GM19239 (cell line): ENCODE data around the gene CFAP46.

ENCODE experiments used
- DNase-seq: peaks from one replicate; pipeline ENCODE4 v3.0.0; 2011; ENCODE audit warnings: low spot score; ENCODE audit not compliant: insufficient read length
- FAIRE-seq: peaks from 2 replicates; lab custom pipeline; 2011; peaks lifted over from hg19 to GRCh38; lab: Jason Lieb, UNC

The CFAP46 gene

DNA sequence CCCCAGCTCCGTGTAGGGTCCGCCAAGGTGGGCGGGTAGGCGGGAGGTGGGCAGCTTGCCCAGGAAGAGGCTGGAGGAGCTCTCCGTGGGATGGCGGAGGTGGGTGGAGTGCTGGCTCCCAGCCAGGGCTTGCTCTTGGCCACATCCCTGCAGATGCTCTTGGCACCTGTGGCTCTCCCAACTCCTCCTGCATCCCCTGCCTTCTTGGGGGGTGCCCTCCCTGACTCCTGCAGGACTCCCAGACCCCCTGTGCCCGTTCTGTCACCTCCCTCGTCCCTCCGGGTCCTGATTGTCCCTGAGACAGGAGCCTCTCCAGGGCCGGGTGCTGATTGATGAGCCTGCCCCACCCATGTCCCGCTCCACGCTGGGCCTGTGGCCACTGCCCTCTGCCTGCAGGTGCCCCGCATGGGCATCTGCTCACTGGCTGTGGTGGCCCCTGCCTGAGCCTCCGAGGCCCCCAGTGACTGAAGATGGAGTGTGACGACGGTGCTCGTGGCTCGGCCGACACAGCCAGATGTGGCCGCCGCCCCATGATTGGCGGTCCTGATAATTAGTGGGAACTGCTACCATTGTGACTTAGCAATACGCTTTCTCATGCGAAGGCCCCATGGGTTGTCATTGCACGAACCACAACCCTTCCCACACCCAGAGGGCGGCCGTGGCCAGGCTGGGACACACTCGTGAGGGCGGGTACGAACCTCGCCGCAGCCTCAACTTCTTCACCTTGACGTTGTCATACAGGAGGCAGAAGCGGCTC is 23.6 kb downstream of the CFAP46 start:
- FAIRE-seq (no peak), DNase-seq (no peak)

DNA sequence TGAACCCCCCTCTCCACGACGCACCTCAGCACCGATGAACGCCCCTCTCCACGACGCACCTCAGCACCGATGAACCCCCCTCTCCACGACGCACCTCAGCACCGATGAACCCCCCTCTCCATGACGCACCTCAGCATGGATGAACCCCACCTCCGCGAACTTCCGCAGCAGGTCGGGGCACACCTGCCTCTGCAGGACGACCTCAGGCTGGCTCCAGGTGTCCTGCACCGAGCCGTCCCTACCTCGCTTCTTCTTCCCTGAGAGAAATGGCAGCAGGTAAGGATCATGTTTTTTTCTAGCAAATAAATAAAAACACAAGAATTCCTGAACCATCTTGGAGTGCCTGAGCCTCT is 24.1 kb downstream of the CFAP46 start:
- no peak for DNase-seq
- no peak for FAIRE-seq

DNA sequence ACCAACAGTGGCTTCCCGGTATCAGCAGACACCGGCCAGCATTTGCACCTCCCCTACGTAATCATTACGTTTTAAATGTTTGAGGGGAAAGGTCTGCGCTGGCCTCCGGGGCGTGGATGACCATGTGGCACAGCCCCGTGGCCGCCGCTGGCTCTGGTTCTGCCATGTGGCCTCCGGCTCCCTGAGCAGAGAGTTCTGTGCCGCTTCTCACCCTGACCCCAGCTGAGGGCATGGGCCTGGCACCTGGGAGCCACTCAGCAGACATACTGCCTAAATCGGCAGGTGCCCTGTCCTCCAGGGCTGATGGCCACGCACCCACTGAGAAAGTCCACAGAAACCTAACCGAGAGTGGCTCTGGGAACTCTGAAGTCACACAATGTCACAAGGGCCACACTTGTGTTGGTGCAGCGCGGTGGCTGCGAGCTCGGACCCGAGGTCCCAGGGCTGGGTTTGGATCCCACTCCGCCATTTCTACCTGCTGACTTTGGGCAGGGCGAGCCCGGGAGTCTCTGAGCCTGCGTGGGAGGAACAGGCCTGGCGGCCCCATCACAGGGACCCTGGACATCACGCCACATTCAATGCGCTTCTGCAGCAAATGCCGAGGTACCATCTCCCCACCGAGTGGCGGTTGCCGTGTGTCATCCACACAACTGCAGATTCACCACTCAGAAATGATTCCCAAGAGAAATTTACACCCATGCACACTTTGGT is 25.3 kb downstream of the CFAP46 start:
- DNase-seq (no peak), FAIRE-seq (no peak)

DNA sequence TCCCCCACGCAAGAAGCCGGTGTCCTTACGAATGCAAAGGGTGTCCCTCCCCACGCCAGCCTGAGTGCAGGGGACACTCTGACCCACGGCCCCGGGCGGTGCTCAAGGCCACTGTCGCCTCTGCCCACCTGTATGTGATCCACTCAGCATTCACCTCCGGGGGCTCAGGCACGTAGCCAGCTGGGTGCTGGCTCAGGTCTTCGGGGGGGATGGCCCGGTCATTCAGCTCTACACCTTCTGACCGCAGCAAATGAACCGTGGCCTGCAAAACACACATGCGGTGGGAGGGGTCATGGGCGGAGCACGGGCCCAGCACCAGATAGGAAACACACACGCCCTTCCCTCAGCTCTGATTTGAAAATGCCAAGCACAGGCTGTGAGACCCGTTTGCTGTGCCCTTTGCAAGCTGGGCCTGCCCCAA is 25.9 kb downstream of the CFAP46 start:
- FAIRE-seq (no peak), DNase-seq (no peak)

DNA sequence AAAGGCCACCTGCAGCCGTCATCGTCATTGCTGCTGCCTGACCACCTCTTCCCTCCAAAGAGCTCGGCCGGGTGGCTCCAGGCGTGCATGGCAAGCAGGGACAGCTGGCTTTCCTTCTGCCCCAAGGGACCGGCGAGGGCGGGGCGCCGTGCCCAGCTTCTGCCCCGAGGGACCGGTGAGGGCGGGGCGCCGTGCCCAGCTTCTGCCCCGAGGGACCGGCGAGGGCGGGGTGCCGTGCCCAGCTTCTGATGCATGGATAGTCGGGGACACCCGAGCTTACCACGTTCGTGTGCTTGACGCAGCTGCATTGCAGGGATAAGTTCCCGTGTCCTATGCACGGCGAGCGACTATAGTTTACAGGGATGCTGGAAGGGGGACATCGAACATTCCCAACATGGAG is 27.0 kb downstream of the CFAP46 start:
- FAIRE-seq = no peak
- DNase-seq = no peak

DNA sequence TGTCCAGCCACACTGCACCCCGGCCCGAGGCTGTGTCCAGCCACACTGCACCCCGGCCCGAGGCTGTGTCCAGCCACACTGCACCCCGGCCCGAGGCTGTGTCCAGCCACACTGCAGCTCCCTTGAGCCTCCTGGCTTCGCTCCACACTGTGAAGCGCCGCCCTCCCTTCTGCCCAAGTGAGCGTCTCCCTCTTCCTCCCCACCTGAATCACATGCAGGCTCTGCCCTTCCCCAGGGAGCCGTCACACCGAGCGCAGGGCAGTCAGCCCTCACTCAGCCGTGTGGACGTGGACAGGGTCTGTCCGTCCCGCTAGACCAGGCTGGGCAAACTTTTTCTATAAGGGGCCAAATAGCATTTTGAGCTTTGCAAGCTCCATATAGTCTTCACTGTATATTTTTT is 27.6 kb downstream of the CFAP46 start:
- DNase-seq (no peak), FAIRE-seq (no peak)

DNA sequence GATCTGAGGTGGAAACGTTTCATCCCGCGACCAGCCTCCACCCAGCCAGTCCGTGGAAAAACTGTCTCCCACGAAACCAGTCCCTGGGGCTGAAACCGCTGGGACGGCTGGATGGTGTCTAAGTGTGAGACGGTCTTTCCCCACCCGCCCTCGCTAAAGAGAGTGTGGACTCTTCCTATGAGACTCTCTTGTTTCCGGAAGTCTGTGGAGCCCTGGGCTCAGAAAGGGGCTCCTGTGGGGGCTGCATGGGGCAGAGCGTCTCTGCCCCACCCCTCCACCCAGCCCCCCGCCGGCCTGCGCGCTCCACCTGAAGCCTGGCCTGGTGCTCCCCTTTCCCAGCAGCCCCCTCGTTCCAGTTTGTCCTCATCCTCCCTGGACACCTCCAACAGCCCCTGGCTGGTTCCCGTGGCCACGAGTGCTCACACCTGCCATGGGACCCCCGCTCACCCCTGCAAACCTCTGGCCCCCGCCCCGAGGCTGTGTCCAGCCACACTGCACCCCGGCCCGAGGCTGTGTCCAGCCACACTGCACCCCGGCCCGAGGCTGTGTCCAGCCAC is 28.7 kb downstream of the CFAP46 start:
- FAIRE-seq = no peak
- no peak for DNase-seq

DNA sequence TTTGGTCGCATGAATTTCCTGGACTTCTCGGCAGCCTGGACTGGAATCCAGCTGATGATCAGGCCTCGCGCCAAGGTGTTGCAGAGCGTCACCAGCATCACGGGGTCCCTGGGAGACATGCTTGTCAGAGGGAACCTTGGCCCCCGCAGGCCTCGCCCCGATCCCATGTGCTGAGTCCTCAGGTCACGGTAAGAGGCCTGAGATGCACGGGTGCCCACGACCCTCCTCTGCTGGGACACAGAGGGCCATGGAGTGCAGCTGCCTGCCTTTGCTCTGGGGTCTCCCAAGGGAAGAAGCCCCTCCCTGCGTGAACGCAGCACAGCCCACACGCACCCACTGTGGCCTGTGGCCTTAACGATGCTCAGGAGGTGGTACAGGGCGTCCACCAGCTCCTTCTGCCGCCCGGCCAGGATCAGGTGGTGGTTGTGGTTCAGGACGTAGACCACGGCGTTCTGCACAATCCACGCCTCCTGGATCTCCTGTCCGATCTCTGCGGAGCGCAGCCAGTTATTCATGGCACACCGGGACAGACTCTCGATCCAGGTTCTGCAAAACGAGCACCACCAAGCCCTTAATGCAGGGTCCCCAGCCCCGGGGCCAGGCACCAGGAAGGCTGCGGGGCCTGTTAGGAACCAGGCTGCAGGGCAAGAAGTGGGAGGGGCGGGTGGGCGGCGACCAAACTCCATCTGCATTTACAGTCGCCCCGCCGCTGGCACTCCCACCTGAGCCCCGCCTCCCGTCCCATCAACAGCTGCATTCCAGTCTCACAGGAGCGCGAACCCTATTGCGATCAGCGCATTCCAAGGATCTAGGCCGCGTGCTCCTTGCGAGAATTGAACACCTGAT is 29.4 kb downstream of the CFAP46 start:
- DNase-seq (no peak), FAIRE-seq (no peak)

DNA sequence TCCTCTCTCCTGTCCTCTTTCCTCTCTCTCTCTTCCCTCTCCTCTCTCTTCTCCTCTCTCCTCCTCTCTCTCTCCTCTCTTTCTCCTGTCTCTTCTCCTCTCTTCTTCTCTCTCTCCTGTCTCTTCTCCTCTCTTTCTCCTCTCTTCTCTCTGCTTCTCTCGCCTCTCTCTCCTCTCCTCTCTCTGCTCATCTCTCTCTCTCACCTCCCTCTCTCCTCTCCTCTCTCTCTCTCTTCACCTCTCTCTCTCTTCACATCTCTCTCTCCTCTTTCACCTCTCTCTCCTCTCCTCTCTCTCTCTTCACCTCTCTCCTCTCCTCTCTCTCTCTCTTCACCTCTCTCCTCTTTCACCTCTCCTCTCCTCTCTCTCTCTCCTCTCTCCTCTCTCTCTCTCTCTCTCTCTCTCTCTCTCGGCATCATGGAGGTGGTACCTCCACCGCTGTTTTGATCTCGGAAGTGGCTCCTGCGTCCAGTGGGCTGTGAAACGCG is 30.1 kb downstream of the CFAP46 start:
- no peak for FAIRE-seq
- DNase-seq = no peak

DNA sequence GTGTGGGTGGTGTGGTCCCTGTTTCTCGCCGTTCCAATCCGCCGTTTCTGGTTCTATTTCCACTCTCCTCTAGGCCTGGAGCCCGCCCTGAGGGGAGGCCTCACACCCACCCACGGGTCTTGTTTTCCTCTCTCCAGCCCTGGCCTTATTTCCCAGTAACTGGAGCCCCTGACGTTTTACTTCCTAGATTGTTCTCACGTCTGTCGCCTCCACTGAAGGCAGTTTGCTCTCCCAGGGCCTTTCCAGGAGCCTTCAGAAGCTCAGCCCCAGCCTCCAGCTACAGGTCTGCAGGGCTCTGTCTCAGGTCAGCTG is 30.6 kb downstream of the CFAP46 start:
- DNase-seq (no peak), FAIRE-seq (no peak)

DNA sequence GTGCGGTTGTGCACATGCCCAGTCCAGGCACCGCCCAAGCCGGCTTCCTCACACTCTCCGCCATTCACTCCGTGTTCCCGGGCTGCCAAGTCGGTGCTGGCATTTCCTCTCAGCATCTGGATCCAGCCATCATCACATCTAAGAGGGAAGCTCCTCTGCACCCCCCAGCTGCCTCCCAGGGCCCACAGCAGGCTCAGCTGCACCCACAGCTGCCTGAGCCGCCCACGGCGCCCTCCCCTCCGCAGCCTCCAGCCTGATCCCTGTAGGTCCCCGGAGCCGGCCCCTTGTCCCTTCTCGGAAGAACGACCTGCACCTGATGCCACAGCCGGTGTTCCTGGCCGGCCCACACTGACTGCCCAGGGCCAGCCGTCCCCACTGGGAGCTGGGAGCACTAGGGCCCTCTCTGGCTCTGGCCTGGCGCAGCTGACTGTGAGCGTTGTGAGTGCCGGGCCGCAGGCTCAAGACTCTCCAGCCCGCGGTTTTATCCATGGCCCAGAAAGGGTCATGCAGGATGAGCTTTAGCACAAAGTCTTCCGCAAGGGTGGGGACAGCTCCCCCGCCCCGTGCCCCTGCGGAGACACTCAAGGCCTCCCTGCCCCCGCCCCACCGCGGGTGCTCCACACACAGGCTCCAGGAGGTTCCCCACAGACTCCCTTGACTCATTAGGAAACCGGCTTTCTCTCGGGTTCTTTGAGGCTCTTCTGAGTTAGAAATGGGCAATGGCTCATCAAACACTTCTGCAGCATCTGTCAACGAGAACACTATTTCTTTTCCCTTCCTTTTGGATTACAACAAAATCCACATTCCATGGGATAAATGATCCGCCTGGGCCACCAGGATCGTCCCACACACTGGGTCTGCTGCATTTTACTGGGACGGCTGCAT is 31.2 kb downstream of the CFAP46 start:
- FAIRE-seq = no peak
- no peak for DNase-seq

DNA sequence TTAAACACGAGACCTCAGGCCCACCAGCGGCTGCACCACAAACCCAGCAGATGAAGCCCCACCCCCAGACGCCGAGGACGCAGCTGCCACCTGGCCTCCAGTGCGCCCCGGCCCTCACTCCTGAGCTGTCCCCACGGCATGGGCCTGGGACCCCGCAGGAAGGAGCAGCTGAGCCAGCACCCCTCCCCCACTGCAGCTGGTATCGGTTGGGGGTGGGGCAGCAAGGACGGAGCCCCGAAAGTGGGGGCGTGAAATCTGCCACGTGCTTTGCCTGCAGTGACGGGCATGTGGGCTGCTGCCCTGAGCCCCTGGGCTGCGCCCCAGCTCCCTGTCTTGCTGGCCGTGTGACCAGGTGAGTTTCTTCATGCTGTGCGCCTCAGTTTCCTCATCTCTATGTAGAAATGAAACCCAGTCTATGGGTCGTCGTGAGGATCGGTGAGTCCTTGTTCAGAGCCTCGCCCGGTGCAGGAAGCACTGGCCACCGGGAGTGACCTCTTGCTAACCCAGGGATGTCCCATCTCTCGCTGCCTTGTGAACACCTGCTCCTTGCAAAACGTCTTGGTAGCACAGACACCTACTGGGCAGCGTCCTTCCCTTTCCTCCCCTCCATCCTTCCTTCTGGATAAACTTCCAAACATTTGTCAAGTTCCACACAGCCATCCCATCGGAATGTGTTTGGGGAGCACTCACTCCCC is 32.0 kb downstream of the CFAP46 start:
- no peak for DNase-seq
- no peak for FAIRE-seq

DNA sequence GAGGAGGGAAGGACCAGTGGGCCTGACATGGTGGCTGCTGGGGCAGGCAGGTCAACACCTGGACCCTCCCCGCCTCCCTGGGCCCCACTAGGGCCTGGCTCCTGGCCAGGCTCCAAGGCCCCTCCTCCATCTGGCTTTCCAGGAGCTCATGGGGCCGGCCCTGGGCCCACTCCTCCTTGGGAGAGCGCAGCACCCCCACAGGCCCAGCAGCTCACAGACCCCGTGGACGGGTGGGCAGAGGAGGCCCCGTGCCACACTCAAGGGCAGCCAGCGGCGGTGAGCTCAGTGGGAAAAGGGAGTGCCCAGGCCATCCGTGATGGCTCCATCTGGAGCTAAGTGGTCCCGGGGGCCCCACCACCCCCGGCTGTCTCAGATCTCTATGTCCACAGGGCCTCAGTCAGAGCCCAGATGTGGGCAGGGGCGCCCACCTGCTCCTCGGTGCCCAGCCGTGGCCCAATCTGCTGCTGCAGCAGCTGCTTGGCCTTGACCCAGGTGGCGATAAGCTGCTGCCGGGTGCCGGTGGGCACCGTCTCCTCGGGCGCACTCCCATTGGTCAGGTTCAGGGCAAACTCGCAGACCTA is 32.8 kb downstream of the CFAP46 start:
- no peak for FAIRE-seq
- no peak for DNase-seq

DNA sequence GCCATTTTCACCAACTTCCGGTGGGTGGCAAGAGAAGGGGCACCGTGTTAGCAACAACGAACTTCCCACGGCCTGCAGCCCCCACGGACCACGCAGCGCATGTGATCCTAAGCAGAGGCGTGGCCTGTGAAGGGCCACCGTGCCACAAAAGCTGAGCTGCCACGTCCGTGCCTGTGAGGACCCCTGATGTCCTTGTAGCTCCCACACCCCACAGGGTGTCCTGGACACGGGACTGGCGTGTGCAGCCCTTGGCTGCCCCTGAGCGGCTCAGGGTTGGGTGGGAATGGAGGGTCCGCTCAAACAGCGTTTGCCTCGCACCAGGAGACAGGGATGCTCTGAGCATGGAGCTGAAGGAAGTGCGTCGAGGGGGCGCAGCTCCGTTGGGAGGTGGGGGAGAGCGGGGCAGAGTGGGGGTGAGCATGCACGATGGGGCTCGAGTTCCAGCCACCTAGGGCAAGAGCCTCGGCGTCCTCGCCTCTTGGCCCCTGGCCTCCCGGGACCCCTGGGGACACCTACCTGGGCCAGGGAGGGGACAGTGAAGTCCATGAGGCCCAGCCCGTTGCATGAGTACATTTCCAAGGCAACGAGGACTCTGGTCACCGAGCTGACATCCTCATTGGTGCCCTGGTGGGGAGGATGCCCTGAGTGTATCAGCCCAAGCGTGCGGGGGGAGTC is 33.6 kb downstream of the CFAP46 start:
- DNase-seq (no peak), FAIRE-seq (no peak)

DNA sequence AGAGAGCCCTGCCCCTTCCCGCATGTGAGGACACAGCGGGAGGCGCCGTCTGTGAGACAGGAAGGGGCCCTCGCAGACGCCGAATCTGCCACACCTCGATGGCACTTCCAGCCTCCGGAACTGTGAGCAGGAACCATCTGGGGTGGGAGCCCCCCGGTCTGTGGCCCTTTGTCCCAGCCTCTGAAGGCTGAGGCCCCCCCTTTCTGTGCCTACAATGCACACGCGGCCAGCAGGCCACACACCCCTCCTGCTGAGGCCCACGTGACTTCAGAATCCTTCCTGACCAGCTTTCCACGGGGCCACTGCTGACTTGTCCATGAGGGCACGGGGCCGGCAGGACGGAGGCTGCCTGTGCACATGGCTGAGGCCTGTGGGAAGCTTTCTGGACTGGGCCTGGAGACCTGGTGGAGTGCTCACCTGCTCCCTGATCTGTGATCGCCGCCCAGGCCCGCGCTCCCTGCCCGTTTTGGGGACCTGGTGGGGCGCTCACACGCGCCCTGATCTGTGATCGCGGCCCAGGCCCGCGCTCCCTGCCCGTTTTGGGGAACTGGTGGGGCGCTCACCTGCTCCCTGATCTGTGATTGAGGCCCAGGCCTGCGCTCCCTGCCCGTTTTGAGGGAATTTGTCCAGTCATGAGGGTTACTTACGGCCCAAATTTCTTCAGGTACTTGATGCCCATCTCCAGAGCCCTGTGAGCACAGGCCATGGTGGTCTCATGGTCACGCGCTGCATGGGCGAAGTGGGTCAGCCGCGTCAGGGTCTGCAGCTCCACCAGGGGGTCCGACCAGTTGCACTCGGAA is 34.3 kb downstream of the CFAP46 start:
- no peak for FAIRE-seq
- DNase-seq = no peak

DNA sequence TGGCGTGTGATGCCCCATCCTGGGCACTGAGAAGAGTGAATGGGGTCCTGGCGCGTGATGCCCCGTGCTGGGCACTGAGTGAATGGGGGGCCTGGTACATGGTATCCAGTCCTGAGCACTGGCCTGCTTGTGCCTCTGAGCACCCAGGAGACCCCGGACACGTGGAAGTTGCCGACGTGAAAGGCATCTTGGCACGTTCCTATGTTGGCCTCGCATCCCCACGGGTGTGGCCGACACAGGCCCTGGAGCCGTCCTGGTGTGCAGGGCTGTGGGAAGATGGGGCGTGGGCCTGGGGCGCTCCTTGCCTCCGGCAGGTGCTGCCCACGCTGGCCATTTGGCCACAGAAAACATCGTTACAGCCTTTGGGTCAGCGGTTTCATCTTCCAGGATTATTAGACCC is 35.5 kb downstream of the CFAP46 start:
- DNase-seq = no peak
- FAIRE-seq = no peak

DNA sequence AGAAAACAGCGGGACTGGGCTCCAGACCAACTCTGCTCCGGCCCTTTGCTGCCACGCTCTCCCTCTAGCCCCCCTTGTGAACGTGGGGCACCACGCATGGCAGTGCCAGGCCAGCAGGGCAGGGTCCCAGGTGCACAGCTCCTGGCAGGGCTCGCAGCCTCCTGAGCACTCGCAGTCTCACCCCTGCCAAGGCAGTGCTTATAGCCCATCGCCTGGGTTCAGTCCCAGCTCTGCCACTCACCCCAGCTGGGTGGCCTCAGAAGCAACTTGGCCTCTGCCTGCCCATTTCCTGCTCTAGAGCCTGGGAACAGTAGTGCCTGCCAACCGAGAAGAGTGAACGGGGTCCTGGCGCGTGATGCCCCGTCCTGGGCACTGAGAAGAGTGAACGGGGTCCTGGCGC is 36.3 kb downstream of the CFAP46 start:
- DNase-seq (no peak), FAIRE-seq (no peak)

DNA sequence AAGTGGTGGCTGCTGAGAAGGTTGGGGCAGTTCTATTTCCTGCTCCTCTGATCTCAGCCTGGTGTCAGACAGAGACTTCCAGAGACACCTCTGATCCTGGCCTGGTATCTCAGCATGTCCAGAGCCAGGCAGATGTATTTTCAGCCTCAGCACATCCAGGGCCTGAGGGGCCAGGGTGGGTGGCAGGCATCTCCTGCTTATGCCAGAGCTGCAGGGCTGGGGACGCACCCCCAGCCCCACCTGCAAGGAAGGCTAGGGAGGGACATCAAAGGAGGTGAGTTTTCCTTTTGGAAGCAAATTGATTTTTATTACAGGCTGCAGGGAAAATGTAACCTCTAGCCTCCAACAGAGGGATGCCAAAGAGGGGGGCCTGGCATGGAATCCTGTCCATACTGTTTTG is 36.7 kb downstream of the CFAP46 start:
- DNase-seq (no peak), FAIRE-seq (no peak)
